Activated CD8-positive, alpha-beta T cell treated with anti-CD3 and anti-CD28 coated beads for 36 hours (primary cell): ENCODE results near the gene TLN1. TPM values are rescaled to one million over a fixed set of nuclear protein-coding genes. Genes with fewer than 3 reads are reported as not detected.

Experiments
- ATAC-seq: fragments of 200-7000 bp; cut with Tn5 transposase; one replicate; pipeline ENCODE4 v1.10.0; 2021; ENCODE audit warnings: mild to moderate bottlenecking, moderate library complexity
- CTCF ChIA-PET: fragments of 350-600 bp; sonication (Branson Sonifier 250); formaldehyde crosslinking; loops from one replicate; lab custom pipeline; 2021; ENCODE audit warnings: antibody characterized with exemption; lab: Charles Lee
- POLR2A ChIA-PET: fragments of 350-600 bp; sonication (Branson Sonifier 250); formaldehyde crosslinking; loops from one replicate; lab custom pipeline; 2021; ENCODE audit warnings: antibody characterized with exemption; lab: Charles Lee
- DNase-seq: peaks from one replicate; pipeline ENCODE4 v3.0.0-alpha.2; 2020
- H3K27ac Mint-ChIP-seq: one replicate; pipeline ENCODE4 v1.8.0; 2021; ENCODE audit warnings: mild to moderate bottlenecking, mixed read lengths
- H3K27me3 Mint-ChIP-seq: one replicate; pipeline ENCODE4 v1.8.0; 2021; ENCODE audit warnings: mixed read lengths
- H3K36me3 Mint-ChIP-seq: one replicate; pipeline ENCODE4 v1.8.0; 2021; ENCODE audit warnings: low read depth, mixed read lengths
- H3K4me1 Mint-ChIP-seq: one replicate; pipeline ENCODE4 v1.8.0; 2021; ENCODE audit warnings: low read depth, mixed read lengths
- H3K4me3 Mint-ChIP-seq: one replicate; pipeline ENCODE4 v1.8.0; 2021; ENCODE audit warnings: mild to moderate bottlenecking, moderate library complexity, mixed read lengths
- H3K9me3 Mint-ChIP-seq: one replicate; pipeline ENCODE4 v1.8.0; 2021; ENCODE audit warnings: mixed read lengths
- CTCF ChIP-seq: fragments of 200-600 bp; IDR thresholded peaks from one replicate; pipeline ENCODE4 v1.8.0; 2022; ENCODE audit warnings: antibody characterized with exemption, mild to moderate bottlenecking
- intact Hi-C: fragments of 100-400 bp; cut with micrococcal nuclease; formaldehyde crosslinking; loops from one replicate; pipeline ENCODE4 v1.10.0; 2022
- total RNA-seq, 2 experiments: library from RNA; stranded (reverse); gene quantifications; one replicate each; pipeline ENCODE4 v1.2.3, GENCODE V29; 2021

The TLN1 gene
- total RNA-seq, 2 experiments from 2014 or later, result 212 to 219 TPM

- Mint-ChIP-seq H3K9me3 (no peaks in the 10 kb centered on the region), H3K27me3 (no peaks in the 10 kb centered on the region), H3K4me3 (no peak overlapping the region), H3K4me1 (peaks cover 44% of the 10 kb centered on the region), H3K36me3 (peaks cover 13% of the 10 kb centered on the region), H3K27ac (no peak overlapping the region)
- no peak for ATAC-seq
- ChIA-PET POLR2A (no interaction called here), CTCF (interaction anchor here (1.3 to 1.8 kb wide), 2 partner anchors 23 to 30 kb away, joined by 4 to 9 read pairs; no protein-coding TSS in a partner anchor)
- intact Hi-C loops, result no loop called here
- TF ChIP-seq CTCF, result no peak
- no peak for DNase-seq
Observed at GRCh38 chr9:35759795-35760194, 27.8 kb upstream of the TLN1 start.

GRCh38 chr9:35758475-35759050 lies 26.6 kb upstream of the TLN1 start:
- no peak for ATAC-seq
- intact Hi-C loops, result no loop called here
- POLR2A ChIA-PET, result interaction anchor here (1.0 kb wide), 1 partner anchor 12 kb away, joined by 3 read pairs; no protein-coding TSS in a partner anchor
- no peak for DNase-seq
- H3K36me3 Mint-ChIP-seq, result peaks cover 15% of the 10 kb centered on the region
- peak overlapping the region; percentile 95 for H3K4me3 Mint-ChIP-seq
- H3K9me3 Mint-ChIP-seq, result no peaks in the 10 kb centered on the region
- H3K27ac Mint-ChIP-seq, result peak overlapping the region; percentile 31
- no peak for TF ChIP-seq CTCF
- H3K4me1 Mint-ChIP-seq, result peaks cover 42% of the 10 kb centered on the region
- CTCF ChIA-PET, result interaction anchor here (1.1 to 1.7 kb wide), 3 partner anchors 14 to 68 kb away, joined by 3 to 5 read pairs (median 3); no protein-coding TSS in a partner anchor
- no peaks in the 10 kb centered on the region for H3K27me3 Mint-ChIP-seq

GRCh38 chr9:35757892-35758275 lies 25.9 kb upstream of the TLN1 start:
- intact Hi-C loops, result no loop called here
- H3K36me3 Mint-ChIP-seq, result peaks cover 15% of the 10 kb centered on the region
- no peaks in the 10 kb centered on the region for H3K27me3 Mint-ChIP-seq
- H3K4me1 Mint-ChIP-seq, result peaks cover 42% of the 10 kb centered on the region
- DNase-seq, result no peak
- ChIA-PET CTCF (interaction anchor here (1.1 to 1.7 kb wide), 3 partner anchors 15 to 68 kb away, joined by 3 to 5 read pairs (median 3); no protein-coding TSS in a partner anchor), POLR2A (interaction anchor here (1.0 kb wide), 1 partner anchor 13 kb away, joined by 3 read pairs; no protein-coding TSS in a partner anchor)
- H3K9me3 Mint-ChIP-seq, result no peaks in the 10 kb centered on the region
- no peak for ATAC-seq
- peak overlapping the region; percentile 70 for H3K27ac Mint-ChIP-seq
- peak overlapping the region; percentile 95 for H3K4me3 Mint-ChIP-seq
- TF ChIP-seq CTCF, result no peak

- ATAC-seq (peak; percentile 31), DNase-seq (no peak)
- H3K9me3 Mint-ChIP-seq, result no peaks in the 10 kb centered on the region
- H3K36me3 Mint-ChIP-seq, result peaks cover 16% of the 10 kb centered on the region
- peak overlapping the region; percentile 95 for H3K4me3 Mint-ChIP-seq
- ChIA-PET POLR2A (interaction anchor here (0.6 to 1.5 kb wide), 5 partner anchors 10 to 1722 kb away, joined by 3 to 5 read pairs (median 3); no protein-coding TSS in a partner anchor), CTCF (interaction anchor here (0.7 to 3.1 kb wide), 19 partner anchors 10 to 124 kb away, joined by 3 to 25 read pairs (median 5); partner anchors contain the start of genes CREB3, SPAG8, TLN1 and TPM2)
- no peaks in the 10 kb centered on the region for H3K27me3 Mint-ChIP-seq
- TF ChIP-seq CTCF, result no peak
- H3K27ac Mint-ChIP-seq, result peak overlapping the region; percentile 96
- intact Hi-C loops, result no loop called here
- peaks cover 42% of the 10 kb centered on the region for H3K4me1 Mint-ChIP-seq
Observed at GRCh38 chr9:35757226-35757891, 25.4 kb upstream of the TLN1 start.
